CD4-positive, alpha-beta T cell treated with Interferon gamma for 1 hour (primary cell): ENCODE results near the gene ARL4A.

Source experiments
- DNase-seq: peaks from one replicate; pipeline ENCODE4 v3.0.0-alpha.2; 2020

The ARL4A gene

DNA sequence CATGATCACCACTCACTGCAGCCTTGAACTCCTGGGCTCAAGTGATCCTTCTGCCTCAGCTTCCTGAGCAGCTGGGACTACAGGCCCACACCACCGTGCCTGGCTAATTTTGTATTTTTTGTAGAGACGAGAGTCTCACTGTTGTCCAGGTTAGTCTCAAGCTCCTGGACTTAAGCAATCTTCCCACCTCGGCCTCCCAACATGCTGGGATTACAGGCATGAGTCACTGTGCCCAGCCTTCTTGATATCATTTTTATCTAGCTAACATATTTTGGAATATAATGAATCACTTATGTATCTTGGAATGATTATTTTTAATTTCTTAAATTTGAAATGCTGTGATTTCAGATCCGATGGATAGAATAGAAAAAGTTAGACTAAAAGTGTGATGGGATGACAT lies 18.4 kb downstream of the ARL4A start:
- no peak for DNase-seq

DNA sequence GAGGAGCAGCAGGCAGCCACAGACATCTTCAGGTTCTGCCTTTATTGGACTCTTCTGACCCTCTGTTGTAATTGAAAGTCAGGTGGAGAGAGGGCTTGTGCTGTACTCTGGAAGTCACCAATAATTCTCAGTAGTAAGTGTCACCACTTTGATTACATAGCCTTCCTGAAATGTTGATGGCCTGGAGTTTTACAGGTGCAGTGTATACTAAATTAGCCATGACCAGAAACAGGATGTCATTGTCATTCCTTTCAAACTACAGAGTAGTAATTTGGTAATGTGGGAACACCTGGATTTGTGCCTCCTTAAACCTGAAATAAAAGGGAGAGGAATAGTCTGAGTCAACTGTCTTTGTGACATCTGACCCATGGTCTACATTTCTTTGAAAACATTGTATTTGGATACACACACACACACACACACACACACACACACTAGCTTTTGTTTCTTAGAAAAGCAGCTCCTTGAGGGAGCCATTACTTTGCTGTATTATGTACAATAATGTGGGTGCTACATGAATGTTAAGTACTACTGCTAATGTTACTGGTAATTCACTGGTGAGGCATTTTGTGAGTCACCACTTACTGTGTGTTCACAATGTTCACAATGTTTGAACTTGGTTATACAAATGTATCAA lies 19.6 kb downstream of the ARL4A start:
- DNase-seq = no peak

DNA sequence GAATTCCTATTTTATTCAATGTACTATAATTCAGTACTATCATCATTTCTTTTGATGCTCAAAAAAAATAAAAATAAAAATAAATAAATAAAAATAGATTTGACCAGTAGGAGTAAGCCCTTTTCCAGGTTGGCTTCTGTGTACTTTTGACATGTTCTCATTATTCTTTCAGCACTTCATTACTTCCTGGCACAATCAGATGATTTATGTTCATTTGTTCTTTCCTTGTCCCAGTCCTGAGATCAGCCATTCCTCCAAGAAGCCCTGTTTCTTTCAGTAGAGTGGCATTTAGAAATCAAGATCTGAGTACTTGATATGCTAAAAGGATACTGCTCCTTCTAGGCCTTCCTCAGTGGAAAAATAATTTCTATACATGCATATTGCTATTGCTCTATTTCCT lies 20.9 kb downstream of the ARL4A start:
- no peak for DNase-seq

DNA sequence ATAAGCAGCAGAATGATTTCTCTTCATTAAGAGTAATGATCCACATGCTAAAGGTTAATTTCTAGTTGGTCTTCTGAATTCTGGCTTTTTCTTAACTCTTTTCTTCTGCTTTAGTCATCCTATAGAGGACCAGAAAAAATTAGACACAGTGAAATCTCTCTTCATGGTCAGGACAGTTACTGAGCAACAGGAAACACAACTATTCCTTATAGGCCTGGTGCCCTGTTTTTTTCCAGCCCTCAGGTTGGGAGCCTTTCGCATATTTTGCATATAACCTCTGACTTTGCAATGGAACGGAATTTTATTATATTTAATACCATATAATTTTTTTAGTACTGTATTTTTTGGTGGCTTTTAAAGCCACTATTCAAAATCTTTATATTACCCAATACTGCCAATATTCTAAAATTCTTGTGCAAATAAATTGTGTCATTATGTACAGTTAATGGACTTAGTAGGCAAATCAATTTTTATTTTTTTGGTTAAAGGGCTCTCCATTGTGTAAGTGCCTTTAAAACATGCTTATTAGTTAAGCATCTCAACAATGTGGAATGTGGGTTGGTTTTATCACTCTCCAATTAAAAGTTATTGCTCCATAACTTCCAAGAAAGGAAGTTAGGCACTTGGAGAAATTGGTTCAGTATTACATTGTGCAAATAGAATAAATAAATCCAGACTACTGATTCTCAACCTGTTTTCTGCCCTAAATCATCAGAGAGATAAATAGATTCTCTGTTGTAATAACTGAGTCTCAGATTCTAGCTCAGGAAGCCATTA lies 22.5 kb downstream of the ARL4A start:
- DNase-seq = no peak

DNA sequence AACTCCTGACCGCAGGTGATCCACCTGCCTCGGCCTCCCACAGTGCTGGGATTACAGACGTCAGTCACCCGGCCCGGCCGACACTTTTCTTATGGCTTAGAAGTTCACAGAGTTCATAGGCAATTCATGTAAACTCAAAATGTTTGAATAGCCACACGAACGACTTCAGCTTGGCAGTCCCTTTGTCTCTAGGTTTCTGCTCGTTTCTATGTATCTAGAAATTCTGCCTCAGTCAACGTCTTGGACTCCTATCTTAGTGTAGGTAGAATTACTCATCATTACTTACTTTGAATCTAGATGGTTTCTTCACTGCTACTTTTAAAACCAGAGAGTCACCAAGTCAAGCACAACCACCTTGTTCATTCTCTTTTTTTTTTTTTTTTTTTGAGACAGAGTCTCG lies 23.7 kb downstream of the ARL4A start:
- DNase-seq = no peak

DNA sequence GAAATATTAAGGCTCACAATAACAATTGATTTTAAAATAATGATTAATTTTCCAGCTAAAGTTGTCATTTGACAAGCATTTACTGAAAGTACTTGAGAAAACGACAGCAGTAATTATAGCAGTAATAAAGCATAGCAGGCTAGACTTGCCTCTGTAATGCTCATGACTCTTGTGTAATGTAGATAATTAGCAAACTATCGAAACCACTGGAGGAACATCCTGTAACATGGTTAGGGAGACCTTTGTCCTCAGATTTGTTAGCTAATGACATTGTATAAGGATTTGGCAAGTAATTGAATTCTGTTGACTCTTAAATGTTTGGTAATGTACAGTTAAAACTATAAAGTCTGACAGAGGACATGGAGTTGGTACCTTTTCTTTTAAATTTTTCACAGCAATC lies 24.8 kb downstream of the ARL4A start:
- DNase-seq = no peak

DNA sequence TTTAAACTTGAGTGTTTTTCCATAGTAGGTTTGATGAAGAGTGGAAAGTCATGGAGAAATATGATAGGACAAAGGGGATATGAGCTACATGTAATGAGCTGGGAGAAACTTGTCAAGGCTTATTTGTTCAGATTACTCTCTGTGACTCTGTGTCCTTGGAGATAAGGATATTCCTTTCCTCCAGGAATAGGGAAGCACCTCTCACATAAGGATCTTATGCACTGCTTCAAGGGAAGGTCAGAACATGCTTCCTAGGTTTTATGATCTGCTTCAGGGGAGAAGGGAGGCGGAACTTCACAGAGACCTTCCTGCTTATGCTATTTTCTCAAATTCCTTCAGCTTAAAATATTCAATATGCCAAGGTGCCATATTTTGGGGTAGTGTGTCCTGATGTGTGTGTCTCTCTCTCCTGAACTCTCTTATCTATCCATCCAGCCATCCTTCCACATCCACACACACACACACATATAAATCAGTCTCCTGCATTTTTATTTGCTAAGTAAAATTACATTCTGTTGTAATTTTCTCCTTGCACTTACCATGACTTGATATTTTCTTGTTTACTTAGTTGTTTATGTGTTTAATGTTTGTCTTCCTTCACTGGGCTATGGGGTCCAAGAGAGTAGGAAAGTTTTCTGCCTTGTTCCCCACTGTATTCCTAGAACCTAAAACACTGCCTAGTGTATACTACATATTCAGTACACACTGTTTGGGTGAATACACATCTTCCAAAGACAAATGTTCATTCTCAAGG lies 26.4 kb downstream of the ARL4A start:
- DNase-seq = no peak

DNA sequence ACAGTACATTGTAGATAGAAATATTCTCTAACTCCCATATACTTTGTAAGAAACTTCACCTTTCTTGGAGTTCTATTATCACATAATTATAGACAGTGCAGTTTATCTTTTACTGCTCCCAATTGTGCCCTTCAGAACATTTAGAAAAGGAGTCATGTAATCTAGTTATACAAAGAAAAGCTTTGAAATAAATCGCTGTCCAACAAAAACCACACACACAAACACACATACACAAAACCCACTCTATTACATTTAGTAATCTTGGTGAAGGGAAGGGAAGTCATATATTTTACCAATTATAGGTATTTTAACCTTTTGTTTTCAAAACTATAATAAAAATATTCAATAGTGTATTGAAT lies 26.9 kb downstream of the ARL4A start:
- no peak for DNase-seq

DNA sequence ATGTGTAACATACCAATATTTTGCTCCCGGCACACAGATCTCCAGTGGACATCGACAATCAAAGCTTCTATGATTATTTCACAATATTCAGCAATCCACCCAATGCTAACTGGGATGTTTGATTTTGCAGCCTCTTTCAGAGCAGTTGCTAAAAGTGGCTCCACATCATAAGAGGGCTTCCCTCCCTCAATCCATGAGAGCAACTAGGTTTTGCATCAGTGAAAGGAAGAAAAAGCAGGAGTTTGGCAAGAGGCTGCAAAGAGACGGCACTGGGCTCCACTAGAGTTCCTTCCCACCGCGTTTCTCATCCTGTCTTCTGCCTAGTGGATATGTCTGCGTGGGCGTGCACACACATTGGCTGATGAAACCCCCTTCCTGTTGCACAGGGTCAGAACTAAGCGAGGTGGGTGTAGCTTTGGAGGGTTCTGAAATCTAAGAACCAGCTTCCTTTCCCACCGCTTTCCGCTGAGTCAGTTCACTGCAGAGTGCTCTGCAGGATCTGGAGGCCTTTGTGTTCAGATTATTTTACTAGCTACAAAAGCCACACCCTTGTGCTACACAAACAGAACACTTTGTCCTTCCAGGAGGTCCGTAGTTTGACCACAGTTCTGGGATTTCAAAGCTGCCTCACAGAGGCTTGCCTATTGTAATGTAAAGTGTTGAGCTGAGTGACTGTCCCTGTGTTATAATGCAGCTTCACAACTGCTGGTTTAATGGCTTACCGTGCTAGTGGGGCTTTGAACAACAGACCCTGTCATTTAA lies 28.1 kb downstream of the ARL4A start:
- DNase-seq = no peak

DNA sequence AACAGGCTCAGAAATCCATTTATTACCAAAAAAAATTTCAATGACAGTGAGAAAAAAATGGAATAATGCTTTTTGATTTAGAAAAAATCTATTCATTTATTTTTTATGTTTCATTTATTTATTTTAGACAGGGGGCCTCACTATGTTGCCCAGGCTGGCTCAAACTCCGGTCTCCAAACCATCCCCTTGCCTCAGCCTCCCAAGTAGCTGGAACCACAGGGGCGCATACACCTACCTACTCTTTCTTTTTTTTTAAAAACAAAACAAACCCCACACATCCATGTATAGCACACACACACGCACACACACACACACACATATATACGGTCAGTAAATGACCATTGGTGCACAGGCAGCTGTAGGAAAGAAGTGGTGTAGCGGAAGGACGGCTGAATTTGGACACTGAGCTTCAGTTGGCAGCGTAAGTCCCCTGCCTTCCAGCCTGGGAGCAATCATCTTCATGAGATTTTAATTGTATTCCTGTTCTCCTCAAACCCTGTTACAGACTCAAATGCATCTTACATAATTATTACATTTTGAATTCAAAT lies 28.8 kb downstream of the ARL4A start:
- DNase-seq = no peak

DNA sequence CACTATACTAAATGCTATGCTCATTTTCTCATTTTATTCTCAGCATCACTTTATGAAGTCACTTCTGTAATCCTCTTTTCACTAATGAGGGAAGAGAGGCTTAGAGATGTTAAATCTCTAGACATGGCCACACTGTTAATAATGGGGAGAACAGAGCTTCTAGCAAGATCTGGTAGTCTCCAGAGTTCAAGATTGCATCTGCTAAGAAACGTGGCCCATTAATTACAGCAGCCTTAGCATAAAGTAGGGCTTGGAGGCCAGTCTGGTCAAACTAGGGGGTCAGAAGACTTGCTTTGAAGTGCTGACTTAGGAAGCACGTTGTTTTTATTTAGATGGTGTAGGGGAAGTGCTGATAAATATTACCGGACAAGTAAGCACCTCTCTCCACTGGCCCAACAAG lies 29.3 kb downstream of the ARL4A start:
- no peak for DNase-seq

DNA sequence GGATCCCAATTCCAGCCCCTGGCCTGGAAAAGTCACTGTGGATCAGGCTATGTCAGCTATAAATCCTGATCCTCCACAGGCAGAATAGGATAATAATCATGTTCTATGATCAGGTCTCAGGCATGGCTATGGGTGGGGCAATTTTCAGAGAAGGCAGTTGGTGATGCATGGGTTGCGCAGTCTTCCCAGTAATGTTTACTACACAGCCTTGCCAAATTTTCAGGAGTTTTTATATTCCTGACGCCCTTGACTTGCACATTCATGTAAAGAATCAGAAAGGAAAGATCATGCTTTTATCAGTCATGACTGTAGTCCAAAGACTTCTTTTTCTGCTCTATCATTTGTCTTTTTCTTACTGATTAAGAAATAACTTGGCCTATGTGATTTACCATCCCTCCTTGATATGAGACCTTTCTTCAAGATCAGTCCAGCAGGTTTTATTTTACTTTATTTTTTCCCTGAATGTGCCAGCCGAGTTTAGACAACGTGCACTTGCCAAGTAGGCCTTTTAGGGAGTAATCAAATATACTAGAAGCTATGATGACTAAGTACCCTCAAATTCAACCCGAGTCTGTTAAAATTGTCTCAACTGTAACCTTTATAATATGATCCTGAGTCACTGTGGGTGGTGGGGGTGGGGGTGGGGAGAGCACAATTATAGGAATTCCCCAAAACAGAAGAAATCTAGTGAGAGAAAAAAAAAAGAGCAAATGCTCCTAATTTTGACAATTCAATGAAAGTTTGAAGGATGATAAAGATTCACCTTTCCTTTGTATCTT lies 31.9 kb downstream of the ARL4A start:
- DNase-seq = no peak

DNA sequence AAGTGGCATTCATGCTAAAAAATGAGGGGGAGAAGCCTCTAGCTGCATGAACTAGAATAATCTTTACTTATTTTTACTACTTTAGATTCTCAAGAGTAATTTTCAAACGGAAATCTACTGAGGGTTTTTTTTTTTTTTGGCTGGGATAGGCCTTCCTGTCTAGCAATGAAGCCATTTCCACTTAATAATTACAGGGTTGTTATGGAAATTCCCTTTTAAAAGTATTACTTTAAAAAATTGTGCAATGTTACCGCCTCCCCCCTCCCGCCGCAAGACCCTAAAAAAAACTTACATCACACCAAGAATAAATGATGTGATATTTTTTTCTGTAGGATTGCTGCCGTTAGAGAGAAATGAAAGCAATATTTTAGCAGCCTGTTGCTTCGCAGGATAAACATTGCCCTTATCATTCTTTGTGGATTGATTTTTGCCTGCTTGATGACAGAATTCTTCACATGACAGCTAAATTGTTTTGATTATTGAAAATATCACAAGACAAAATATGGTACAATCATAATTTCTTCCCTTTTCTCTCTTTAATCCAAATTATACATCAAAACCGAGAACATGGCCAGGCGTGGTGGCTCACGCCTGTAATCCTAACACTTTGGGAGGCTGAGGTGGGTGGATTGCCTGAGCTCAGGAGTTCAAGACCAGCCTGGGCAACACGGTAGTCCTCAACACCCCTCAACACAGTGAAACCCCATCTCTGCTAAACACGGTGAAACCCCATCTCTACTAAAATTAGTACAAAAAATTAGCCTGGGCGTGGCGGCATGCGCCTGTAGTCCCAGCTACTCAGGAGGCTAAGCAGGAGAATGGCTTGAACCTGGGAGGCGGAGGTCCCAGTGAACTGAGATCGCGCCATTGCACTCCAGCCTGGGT lies 32.8 kb downstream of the ARL4A start:
- DNase-seq = peak; percentile 4

DNA sequence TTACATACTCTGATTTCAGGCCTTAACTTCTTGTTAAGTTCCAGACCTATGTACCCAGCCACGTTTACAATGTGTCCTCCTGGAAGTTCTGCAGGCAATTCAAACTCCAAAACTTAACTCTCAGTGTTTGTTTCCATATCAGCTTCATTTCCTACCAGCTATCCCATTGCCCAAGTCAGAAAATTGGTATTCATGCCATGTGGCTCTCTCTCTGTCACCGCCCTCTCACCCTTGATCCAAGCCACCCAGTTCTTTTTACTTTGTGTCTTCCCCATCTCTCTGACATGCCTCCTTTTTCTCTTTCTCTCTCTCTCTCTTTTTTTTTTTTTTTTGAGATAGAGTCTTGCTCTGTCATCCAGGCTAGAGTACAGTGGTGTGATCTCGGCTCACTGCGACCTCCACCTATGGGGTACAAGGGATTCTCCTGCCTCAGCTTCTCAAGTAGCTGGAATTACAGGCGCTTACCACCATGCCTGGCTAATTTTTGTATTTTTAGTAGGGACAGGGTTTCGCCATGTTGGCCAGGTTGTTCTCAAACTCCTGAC lies 33.9 kb downstream of the ARL4A start:
- no peak for DNase-seq

DNA sequence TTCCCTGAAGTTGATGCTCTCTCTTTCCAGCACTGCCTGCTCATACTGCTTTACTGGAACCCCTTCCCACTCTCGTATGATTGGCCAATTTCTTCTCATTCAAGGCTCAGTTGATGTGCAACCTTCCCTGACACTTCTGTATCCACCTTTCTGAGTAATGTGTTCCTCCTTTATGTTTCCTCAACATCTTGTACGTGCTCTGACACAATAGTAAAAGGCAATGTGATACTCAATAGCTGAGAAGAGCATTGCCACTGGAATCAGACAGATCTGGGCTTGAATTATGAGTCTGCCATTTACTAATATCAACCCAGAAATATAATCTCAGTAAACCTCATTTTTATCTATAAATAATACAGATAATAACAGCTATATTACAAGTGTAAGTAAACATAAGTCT lies 34.7 kb downstream of the ARL4A start:
- DNase-seq = no peak

DNA sequence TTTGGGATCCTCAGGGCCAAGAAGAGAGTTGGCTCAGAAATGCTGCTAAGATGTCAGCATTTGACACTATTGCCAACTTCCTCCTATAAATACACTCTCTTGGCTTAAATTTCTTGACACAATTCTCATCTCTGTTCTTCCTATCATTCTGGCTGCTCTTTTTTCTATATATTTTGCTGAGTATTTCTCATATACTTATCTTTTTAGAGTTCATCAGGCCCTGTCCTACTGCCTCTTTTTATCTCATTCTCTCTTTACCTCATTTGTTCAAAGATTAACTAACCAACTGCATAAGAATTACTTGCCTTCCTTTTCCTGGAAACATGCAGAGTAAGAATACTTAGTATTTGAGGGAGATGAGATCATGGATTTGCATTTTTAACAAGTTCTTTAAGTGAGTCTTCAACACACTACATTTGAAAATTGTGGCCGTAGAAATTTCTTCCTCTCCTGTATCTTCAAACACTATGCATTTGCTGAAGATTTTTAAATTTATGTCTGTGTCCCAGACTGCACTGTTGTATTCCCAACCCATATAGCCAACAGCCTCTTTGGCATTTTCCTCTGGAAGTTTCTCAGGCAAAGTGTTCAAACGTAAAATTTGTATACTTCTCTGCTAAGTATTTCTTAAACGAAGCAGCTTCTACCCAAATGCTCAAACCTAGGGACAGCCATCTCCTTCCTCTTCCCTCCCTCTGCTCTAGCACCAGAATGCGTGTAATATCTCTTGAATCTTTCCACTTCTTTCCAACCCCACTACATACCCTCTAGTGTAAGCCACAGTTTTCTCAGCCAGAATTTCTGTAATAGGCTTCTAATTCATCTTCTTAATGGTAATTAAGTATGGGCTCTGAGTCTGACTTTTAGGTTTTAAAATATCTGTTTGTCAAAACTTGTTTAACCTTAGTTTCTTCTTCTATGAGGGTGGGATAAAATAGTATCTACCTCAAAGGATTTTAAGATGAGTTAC lies 35.5 kb downstream of the ARL4A start:
- no peak for DNase-seq

DNA sequence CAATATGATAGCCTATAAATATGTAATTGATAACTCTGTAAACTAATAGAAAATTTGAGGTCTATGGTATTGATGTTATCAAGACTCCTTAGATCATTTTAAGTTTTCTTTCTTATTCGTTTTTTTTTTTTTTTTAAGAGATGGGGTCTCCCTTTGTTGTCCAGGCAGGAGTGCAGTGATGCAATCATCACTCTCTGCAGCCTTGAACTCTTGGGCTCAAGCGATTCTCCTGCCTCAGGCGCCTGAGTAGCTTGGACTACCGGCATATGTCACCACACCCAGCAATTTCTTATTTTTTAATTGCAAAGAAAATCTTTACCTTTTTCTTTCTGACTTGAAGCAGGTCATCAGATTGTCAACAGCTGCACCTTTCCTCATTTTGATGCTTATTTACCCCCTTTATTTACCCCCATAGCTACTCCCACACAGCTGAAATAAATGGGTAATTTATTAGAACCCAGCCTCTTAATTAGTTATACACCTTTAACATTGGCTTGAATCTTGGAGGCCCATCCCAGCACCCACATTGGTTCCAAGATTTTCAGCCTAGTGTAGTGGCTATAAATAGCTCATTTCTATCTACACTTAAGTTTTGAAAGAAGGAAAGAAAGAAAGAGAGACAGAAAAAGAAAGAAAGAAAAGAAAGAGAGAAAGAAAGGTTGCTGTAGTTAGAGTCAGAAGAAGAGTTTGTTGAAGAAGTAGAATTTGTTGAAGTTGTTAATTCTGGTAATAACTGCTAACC lies 38.3 kb downstream of the ARL4A start:
- no peak for DNase-seq

DNA sequence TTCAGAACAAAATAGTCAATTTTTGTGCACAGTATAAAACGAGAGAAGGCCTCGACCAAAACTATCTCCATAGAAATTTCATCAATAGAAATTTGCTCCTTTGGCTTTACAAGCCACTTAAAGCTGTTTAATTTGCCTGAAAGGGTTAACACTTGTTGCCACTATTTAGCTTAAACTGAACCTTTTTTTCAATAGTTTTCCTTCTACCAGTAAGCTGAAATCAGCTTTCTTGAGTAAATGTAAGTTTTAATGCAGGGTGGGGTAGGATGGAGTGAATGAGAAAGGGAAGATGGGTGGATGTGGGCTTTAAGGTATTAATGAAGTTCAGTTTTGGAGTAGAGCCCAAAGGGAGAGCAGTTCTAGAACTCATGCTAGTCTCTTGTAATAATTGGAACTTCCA lies 39.5 kb downstream of the ARL4A start:
- DNase-seq = no peak
